Progenitor cell of endocrine pancreas (in vitro differentiated cells): ENCODE measurements around the gene WDR12. TPM values are rescaled to one million over a fixed set of nuclear protein-coding genes. Genes with fewer than 3 reads are reported as not detected.
"Not testable (repeated sequence)": the region's sequence is repeated elsewhere in the genome, so short reads cannot be mapped to it uniquely, and the experiment has no call there.

ENCODE experiments used
- DNase-seq: peaks from one replicate; pipeline ENCODE4 v3.0.0; 2021; ENCODE audit warnings: low spot score; ENCODE audit not compliant: unreplicated experiment
- H3K27ac Mint-ChIP-seq: 2 replicates; pipeline ENCODE4 v1.8.0; 2021; ENCODE audit warnings: mild to moderate bottlenecking, moderate library complexity, mixed read lengths
- H3K27me3 Mint-ChIP-seq: 2 replicates; pipeline ENCODE4 v1.8.0; 2021; ENCODE audit warnings: mixed read lengths
- H3K36me3 Mint-ChIP-seq: 2 replicates; pipeline ENCODE4 v1.8.0; 2022; ENCODE audit warnings: mixed read lengths; ENCODE audit not compliant: insufficient read depth
- H3K4me1 Mint-ChIP-seq: 2 replicates; pipeline ENCODE4 v1.8.0; 2021; ENCODE audit warnings: low read depth, mixed read lengths
- H3K4me3 Mint-ChIP-seq: 2 replicates; pipeline ENCODE4 v1.8.0; 2021; ENCODE audit warnings: low read depth, mild to moderate bottlenecking, moderate library complexity, mixed read lengths
- H3K9me3 Mint-ChIP-seq: 2 replicates; pipeline ENCODE4 v1.8.0; 2021; ENCODE audit warnings: low read depth, mixed read lengths
- total RNA-seq: library from RNA; stranded (reverse); gene quantifications from 2 replicates; pipeline ENCODE4 v1.2.1, GENCODE V29; 2021
- TF ChIP-seq, protein P1 (sequence below): fragments of 200-600 bp; sonication (generic); IDR thresholded peaks from one replicate; pipeline ENCODE4 v1.5.0; 2021; ENCODE audit warnings: antibody characterized with exemption, mild to moderate bottlenecking; ENCODE audit not compliant: unreplicated experiment

The WDR12 gene
- total RNA-seq, 1 donor from 2014 or later: 62.2 TPM

DNA sequence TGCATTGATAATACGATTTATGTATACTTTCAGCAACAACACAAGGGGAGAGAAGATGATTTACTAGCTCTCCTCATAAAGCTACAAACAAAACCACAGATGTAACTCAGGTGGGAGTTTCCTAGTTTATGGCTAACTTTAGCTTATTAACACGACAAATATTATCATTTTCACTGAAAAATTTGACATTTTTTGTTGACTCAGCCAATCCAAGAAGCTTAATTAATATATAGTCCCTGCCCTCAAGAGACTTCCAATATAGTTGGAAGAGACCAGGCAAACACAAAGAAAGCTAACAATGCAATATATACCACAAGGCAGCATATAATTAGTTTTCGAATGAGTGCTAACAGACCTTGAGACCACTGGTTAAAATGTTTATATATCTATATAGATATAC is 775 bp downstream of the WDR12 start:
- Mint-ChIP-seq H3K9me3 (peaks cover under 1% of the 10 kb centered on the region), H3K27ac (peak overlapping the region; percentile 41)
- TF ChIP-seq, protein P1, sequence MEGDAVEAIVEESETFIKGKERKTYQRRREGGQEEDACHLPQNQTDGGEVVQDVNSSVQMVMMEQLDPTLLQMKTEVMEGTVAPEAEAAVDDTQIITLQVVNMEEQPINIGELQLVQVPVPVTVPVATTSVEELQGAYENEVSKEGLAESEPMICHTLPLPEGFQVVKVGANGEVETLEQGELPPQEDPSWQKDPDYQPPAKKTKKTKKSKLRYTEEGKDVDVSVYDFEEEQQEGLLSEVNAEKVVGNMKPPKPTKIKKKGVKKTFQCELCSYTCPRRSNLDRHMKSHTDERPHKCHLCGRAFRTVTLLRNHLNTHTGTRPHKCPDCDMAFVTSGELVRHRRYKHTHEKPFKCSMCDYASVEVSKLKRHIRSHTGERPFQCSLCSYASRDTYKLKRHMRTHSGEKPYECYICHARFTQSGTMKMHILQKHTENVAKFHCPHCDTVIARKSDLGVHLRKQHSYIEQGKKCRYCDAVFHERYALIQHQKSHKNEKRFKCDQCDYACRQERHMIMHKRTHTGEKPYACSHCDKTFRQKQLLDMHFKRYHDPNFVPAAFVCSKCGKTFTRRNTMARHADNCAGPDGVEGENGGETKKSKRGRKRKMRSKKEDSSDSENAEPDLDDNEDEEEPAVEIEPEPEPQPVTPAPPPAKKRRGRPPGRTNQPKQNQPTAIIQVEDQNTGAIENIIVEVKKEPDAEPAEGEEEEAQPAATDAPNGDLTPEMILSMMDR: no peak

DNA sequence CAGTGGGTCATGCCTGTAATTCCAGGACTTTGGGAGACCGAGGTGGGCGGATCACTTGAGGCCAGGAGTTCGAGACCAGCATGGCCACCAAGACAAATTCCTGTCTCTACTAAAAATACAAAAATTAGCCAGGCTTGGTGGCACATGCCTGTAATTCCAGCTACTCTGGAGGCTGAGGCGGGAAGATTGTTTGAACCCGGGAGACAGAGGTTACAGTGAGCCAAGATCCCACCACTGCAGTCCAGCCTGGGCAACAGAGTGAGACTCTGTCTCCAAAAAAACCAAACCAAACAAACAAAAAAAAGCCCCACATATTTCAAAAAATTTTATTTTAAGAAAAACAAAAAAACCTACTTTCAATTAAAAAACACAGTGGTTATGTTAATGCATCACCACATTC is 1.2 kb downstream of the WDR12 start:
- DNase-seq, H3K36me3 Mint-ChIP-seq, H3K9me3 Mint-ChIP-seq, H3K27me3 Mint-ChIP-seq: not testable (repeated sequence)
- Mint-ChIP-seq H3K4me1 (peaks cover 16% of the 10 kb centered on the region), H3K27ac (peak overlapping the region; percentile 52), H3K4me3 (peak overlapping the region; percentile 100)

More for the DNA sequence above, 775 bp downstream of the WDR12 start:
- no peak for DNase-seq
- H3K36me3 Mint-ChIP-seq: peaks cover 5% of the 10 kb centered on the region
- H3K4me3 Mint-ChIP-seq: peak overlapping the region; percentile 100
- H3K27me3 Mint-ChIP-seq: no peaks in the 10 kb centered on the region
- H3K4me1 Mint-ChIP-seq: peaks cover 16% of the 10 kb centered on the region

DNA sequence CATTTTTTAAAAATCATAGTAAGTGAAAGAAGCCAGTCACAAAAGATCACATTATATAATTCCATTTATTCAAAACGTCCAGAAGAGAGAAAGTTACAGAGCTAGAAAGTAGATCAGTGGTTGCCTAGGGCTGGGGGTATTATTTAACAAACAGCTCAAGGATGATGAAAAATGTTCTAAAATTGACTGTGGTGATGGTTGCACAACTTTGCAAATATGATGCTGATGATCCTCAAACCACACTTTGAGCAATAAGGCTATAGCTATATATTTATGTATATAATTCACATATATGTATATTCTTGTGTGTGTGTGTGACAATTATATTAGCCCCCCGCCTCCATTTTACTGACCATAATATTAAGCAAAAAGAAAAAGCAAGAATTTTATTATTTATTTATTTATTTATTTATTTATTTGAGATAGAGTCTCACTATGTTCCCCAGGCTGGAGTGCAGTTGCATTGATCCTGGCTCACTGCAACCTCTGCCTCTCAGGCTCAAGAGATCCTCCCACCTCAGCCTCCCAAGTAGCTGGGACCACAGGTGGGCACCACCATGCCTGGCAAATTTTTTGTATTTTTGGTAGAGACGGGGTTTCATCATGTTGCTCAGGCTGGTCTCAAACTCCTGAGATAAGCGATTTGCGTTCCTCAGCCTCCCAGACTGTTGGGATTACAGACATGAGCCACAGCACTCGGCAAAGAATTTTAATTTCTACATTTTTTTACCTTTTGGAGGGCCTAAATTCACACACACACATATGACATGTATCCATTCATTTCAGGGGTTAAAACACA is 1.9 kb downstream of the WDR12 start:
- Mint-ChIP-seq H3K27me3 (no peaks in the 10 kb centered on the region), H3K4me3 (peak overlapping the region; percentile 100), H3K4me1 (peaks cover 16% of the 10 kb centered on the region), H3K36me3 (peaks cover 14% of the 10 kb centered on the region), H3K9me3 (peaks cover 7% of the 10 kb centered on the region), H3K27ac (peak overlapping the region; percentile 52)
- TF ChIP-seq, protein P1: no peak
- no peak for DNase-seq

DNA sequence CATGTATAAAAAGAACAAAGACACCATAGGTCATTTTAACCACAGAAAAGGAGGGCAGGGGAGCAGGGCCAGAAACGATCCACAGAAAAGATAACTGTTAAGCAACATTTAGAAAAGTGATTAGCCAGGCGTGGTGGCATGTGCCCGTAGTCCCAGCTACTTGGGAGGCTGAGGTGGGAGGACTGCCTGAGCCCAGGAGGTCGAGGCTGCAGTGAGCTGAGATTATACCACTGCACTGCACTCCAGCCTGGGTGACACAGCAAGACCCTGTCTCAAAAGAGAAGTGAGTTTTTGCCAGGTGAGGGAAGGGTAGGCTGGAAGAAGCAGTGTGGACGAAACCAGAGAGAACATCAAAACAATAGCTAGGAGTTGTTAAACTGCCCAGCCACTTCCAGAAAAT is 3.3 kb downstream of the WDR12 start:
- Mint-ChIP-seq H3K9me3 (peaks cover 12% of the 10 kb centered on the region), H3K27me3 (no peaks in the 10 kb centered on the region), H3K4me3 (no peak overlapping the region), H3K36me3 (peaks cover 22% of the 10 kb centered on the region), H3K4me1 (peaks cover 16% of the 10 kb centered on the region), H3K27ac (peak overlapping the region; percentile 39)
- DNase-seq: no peak
- TF ChIP-seq, protein P1: no peak

DNA sequence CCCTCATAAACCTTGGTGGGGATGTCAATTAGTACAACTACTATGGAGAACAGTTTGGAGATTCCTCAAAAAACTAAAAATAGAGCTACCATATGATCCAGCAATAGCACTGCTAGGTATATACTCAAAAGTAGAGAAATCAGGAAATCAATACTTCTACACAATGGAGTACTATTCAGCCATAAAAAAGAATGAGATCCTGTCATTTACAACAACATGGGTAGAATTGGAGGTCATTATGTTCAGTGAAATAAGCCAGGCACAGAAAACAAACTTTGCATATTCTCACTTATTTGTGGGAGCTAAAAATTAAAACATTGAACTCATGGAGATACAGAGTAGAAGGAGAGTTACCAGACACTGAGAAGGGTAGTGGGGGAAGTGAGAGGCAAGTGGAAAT is 6.0 kb downstream of the WDR12 start:
- H3K4me1 Mint-ChIP-seq, H3K4me3 Mint-ChIP-seq, H3K27me3 Mint-ChIP-seq, H3K27ac Mint-ChIP-seq, DNase-seq: not testable (repeated sequence)
- H3K36me3 Mint-ChIP-seq: peaks cover 23% of the 10 kb centered on the region
- peaks cover 12% of the 10 kb centered on the region for H3K9me3 Mint-ChIP-seq

DNA sequence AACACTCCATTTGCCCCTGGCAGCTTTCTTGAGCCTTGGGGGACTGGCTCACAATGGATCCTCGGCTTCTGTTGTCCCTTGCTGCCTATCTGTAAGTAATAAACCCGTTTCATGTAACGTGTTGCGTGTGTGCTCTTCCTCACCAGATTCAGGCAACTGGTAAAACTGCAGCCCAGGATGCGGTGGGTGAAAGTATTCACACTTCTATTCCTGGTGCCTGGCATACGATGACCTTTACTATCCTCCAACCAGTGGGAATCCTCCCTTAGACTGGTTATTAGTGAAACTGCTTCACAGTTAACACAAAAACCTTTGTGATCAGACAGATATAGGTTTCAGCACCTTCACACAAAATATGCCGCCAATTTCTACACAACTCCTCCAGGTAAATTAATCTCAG is 26.3 kb downstream of the WDR12 start:
- TF ChIP-seq, protein P1: no peak
- peaks cover 16% of the 10 kb centered on the region for H3K36me3 Mint-ChIP-seq
- no peaks in the 10 kb centered on the region for H3K9me3 Mint-ChIP-seq
- H3K27ac Mint-ChIP-seq: no peak overlapping the region
- no peaks in the 10 kb centered on the region for H3K4me1 Mint-ChIP-seq
- no peaks in the 10 kb centered on the region for H3K27me3 Mint-ChIP-seq
- no peak for DNase-seq
- no peak overlapping the region for H3K4me3 Mint-ChIP-seq
